Skin epidermis (tissue), 12 donors: ENCODE data around the gene MRGPRE.
A peak's percentile ranks its signal among the peaks of the same experiment; 100 is the strongest.
"Not testable (repeated sequence)": the region's sequence is repeated elsewhere in the genome, so short reads cannot be mapped to it uniquely, and the experiment has no call there.

Source experiments
- H3K27ac ChIP-seq, 21 experiments: fragments of 200-600 bp; sonication (generic) in 11 of 21; one replicate each; pipeline ENCODE4 v1.5.0; 2020; ENCODE audit warnings: mild to moderate bottlenecking in 3 of 21, inconsistent platforms in 2 of 21, moderate library complexity in 2 of 21
- H3K4me3 ChIP-seq, 7 experiments: fragments of 200-600 bp; sonication (generic) in 2 of 7; one replicate each; pipeline ENCODE4 v1.5.0; 2020; ENCODE audit warnings: inconsistent platforms in 2 of 7, mild to moderate bottlenecking in 2 of 7, moderate library complexity in 1 of 7

MRGPRE gene

GRCh38 chr11:3231851-3232744, at the start of gene MRGPRE:
Gene MRGPRE, minus strand, starts transcription at chr11:3232417. Its CDS starts 3,618 bp downstream, at chr11:3228799.
- Histone ChIP-seq H3K27ac (no peak within 1 kb of the TSS), H3K4me3 (no peak within 1 kb of the TSS)

GRCh38 chr11:3281146-3281545, 48.9 kb upstream of the MRGPRE start:
- not testable (repeated sequence) for H3K4me3 ChIP-seq, H3K27ac ChIP-seq

- not testable (repeated sequence) for H3K4me3 ChIP-seq, H3K27ac ChIP-seq
Observed at GRCh38 chr11:3280662-3281061, 48.4 kb upstream of the MRGPRE start.

GRCh38 chr11:3278922-3279321, 46.7 kb upstream of the MRGPRE start:
- not testable (repeated sequence) for H3K4me3 ChIP-seq, H3K27ac ChIP-seq

- H3K4me3 ChIP-seq, H3K27ac ChIP-seq: not testable (repeated sequence)
Observed at GRCh38 chr11:3273629-3274028, 41.4 kb upstream of the MRGPRE start.

- not testable (repeated sequence) for H3K4me3 ChIP-seq, H3K27ac ChIP-seq
Observed at GRCh38 chr11:3262548-3262947, 30.3 kb upstream of the MRGPRE start.

- not testable (repeated sequence) for H3K4me3 ChIP-seq, H3K27ac ChIP-seq
Observed at GRCh38 chr11:3261831-3262230, 29.6 kb upstream of the MRGPRE start.

- not testable (repeated sequence) for H3K27ac ChIP-seq, H3K4me3 ChIP-seq
Observed at GRCh38 chr11:3257509-3257908, 25.3 kb upstream of the MRGPRE start.

- not testable (repeated sequence) for H3K27ac ChIP-seq, H3K4me3 ChIP-seq
Observed at GRCh38 chr11:3255241-3255640, 23.0 kb upstream of the MRGPRE start.

- H3K4me3 ChIP-seq, H3K27ac ChIP-seq: not testable (repeated sequence)
Observed at GRCh38 chr11:3254773-3255172, 22.6 kb upstream of the MRGPRE start.

- Histone ChIP-seq H3K4me3 (no peak overlapping the region), H3K27ac (no peak overlapping the region)
Observed at GRCh38 chr11:3245071-3245470, 12.9 kb upstream of the MRGPRE start.

GRCh38 chr11:3243880-3244279, 11.7 kb upstream of the MRGPRE start:
- H3K27ac ChIP-seq: no peak overlapping the region
- no peak overlapping the region for H3K4me3 ChIP-seq

- no peak overlapping the region for H3K4me3 ChIP-seq
- H3K27ac ChIP-seq: no peak overlapping the region
Observed at GRCh38 chr11:3237119-3237518, 4.9 kb upstream of the MRGPRE start.

GRCh38 chr11:3234846-3235245, 2.6 kb upstream of the MRGPRE start:
- H3K4me3 ChIP-seq: no peak overlapping the region
- peak overlapping the region in 1 of 21 experiments; percentile 10 for H3K27ac ChIP-seq

GRCh38 chr11:3232956-3233355, 739 bp upstream of the MRGPRE start:
- H3K27ac ChIP-seq: no peak overlapping the region
- H3K4me3 ChIP-seq: no peak overlapping the region

GRCh38 chr11:3231550-3231850, 717 bp downstream of the MRGPRE start:
- Histone ChIP-seq H3K4me3 (no peak overlapping the region), H3K27ac (no peak overlapping the region)

GRCh38 chr11:3230636-3231549, 1.3 kb downstream of the MRGPRE start:
- H3K27ac ChIP-seq: no peak overlapping the region
- H3K4me3 ChIP-seq: no peak overlapping the region

GRCh38 chr11:3229673-3230630, 2.3 kb downstream of the MRGPRE start:
- Histone ChIP-seq H3K4me3 (no peak overlapping the region), H3K27ac (no peak overlapping the region)

- Histone ChIP-seq H3K27ac (no peak overlapping the region), H3K4me3 (no peak overlapping the region)
Observed at GRCh38 chr11:3228445-3228829, 3.8 kb downstream of the MRGPRE start.
